Measurements from ENCODE around the gene FRYL. TPM values are rescaled to one million over a fixed set of nuclear protein-coding genes. Genes with fewer than 3 reads are reported as not detected.
"Not testable (repeated sequence)": the region's sequence is repeated elsewhere in the genome, so short reads cannot be mapped to it uniquely, and the experiment has no call there.

Gene FRYL
- total RNA-seq, 1 experiment from 2014 or later, result 31.4 TPM

DNA sequence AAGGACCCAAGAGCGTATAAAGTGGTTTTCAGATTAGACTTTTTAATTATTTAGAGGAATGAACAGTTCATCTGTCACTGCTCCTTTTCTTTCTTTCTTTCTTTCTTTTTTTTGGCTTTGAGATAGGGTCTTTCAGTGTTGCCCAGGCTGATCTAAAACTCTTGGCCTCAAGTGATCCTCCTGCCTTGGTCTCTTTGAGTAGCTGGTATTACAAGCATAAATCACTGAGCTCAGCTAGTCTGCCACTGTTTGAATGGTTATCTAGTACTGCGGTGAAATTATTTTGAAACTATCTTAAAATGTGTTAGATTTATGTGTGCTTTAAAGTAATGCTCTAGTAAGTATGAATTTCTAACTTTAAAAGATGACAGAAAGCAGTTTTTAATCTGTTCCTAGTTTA, 6.5 kb upstream of the FRYL start:
- no peak for DNase-seq (ENCODE audit: low read depth)

DNA sequence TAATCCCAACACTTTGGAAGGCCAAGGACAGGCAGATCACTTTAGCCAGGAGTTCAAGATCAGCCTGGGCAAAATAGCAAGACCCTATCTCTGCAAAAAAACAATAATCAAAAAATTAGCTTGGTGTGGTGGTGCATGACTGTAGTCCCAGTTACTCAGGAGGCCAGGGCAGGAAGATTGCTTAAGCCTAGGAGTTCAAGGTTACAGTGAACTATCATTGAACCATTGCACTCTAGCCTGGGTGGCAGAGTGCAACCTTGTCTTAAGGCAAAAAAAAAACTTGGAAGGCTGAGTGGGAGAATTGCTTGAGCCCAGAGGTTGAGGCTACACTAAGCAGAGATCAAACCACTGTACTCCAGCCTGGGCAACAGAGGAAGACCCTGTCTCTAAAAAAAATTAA, 5.2 kb upstream of the FRYL start:
- DNase-seq (ENCODE audit: low read depth), result no peak

DNA sequence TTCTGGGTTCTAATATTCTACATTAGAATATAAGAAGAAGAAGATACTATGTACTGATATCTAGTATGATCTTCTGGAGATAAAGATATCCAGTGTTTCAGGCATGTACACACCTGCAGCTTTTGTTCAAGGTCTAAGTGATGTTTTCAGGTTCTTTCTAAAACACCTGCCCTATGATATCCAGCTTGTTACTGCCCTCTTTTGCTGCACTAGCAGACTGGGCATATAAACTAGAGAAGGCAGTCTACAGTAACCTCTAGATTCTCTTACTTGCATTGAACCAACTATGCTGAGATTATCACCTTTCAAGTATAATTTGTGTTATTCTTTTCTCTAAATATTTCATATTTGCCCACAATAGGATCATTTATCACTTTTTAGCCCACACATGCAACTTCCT, 1.9 kb upstream of the FRYL start:
- DNase-seq (ENCODE audit: low read depth), result no peak

DNA sequence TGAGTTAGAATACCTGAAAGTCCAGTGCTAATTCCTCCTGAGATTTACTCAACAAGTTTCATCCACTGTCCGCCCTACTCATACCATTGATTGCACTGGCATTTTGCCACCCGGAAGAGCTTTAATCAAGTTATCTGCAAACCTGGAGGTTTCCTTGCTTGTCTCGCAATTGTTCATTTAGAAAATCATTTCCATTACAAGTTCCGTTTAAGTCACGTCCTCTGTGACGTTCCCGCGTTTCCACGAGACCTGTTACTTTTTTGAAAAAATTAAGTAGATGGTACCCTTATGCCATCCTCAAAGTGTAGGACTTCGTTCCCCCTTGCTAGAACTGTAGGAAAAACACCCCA, 761 bp upstream of the FRYL start:
- DNase-seq (ENCODE audit: low read depth), result peak; percentile 31

DNA sequence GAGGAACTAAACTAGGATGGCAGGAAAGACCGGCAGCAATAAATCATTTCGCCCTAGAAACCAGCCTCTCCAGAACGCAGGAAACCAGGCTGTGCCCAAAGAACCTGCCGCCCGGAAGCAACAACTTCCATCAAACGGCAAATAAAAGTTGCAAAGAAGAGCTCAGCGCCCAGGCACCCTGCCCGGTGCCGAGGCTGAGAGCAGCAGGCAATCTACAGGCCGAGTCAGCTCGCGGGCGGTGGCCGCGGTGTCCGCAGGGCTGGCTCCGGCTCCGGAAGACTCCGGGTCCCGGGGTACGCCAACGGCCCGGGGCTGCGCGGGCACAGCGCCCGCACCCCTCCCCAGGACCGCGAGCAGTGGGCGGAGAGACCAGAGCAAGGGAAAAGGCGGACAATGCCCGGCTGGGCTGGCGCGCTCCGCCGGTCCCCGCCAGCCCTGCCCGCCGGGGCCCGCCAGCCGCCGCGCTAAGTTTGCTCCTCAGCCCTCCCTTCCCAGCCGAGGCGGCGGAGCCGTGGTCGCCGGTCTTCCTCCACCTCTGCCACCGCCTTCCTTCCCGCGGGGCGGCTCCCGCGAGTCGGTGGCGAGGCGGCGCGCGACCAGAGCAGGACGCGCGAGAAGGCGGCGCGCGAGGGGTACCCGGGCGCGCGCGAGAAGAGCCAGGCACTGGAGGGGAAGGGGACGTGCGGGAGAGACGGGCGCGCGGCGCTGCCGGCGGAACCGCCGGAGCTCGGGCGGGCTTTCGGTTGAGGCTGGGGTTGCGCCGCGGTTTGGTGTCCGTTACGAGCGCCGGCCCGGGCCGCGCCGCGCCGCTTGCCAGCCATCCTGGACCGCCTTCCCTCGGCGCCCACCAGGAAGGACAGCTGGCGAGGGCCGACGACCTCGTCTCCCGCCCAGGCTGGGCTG, 733 bp downstream of the FRYL start:
- DNase-seq (ENCODE audit: low read depth), result peak; percentile 56

DNA sequence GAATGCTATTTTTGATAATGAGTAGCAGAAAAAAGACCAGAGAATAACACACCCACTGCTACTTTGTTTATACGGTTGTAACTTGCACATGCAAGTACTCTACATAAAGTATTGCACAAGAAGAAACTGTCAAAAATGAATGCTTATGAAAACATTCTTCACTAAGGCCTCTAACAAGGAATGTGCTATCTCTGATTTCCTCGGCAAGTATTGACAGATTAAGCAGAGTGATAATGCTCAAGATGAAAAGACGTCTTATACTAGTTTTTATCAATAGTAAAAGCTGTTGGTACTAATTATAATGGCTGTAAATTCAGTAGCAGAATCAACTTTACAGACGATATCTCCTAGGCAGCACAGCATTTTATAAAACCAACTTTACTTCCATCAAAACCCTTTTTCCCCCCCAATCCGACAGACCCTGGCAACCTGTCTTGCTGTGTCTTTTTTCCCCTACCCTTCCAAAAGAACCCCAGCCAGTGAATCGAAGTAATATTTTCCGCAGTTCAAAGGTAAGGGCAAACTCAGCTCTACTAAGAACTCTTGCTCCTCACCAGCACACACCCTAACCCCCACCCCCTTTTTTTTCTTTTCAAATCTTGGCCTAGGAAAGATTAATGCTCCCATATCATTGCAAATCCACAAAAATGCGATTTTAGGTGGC, 1.5 kb downstream of the FRYL start:
- DNase-seq (ENCODE audit: low read depth), result no peak

DNA sequence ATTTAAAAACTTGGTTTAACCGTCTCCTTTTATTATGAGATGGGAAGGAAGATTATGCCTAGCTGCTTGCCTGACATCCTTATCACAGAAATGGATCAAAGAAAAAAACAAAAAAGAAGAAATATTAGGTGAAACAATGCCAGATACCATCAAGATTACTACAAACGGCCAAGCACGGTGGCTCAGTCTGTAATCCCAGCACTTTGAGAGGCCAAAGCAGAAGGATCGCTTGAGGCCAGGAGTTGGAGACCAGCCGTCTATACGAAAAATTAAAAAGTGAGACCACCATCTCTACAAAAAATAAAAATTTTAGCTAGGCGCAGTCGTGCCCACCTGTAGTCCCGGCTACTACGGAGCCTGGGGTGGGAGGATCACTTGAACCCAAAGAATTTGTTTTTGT, 2.3 kb downstream of the FRYL start:
- DNase-seq (ENCODE audit: low read depth), result no peak

DNA sequence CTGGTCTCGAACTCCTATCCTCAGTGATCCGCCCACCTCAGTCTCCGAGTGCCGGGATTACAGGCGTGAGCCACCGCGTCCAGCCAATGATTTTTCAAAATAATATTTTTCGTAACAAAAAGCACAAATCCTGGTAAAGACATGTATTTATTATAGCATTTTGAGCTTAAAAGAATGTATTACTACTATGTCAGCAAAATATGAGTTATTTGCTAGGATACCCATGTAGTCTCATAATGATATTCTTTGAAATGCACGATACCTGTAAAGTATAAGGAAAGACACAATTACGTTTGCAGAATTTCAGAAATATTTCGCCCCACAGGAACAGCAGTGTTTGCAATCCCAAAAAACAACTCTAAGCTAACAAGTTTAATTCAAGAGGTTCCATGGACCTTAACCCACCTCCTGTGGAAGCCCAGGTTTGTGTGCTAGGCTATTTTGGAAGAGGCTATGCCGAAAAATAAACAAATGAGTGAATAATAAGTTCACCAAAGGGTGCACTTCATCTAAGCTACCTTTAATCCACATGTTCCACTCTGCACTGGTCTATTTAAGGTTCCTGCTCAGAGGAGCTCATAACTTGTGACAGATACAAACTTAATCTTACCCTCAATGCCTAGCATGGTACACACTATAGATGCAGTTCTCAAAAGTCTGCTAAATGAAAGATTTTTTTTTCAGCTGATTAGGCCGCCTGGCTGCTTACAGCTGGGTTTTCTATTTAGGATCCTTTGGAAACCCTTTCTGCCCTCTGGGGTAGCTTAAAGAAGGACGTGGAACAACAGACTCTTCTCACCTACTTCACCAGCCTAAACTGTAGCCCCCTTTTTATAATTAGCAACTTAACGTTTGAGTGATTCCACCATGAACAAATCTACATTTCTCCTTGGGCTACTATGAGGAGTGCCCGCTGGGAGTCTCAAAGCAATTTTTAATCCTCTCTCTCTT, 5.0 kb downstream of the FRYL start:
- no peak for DNase-seq (ENCODE audit: low read depth)

DNA sequence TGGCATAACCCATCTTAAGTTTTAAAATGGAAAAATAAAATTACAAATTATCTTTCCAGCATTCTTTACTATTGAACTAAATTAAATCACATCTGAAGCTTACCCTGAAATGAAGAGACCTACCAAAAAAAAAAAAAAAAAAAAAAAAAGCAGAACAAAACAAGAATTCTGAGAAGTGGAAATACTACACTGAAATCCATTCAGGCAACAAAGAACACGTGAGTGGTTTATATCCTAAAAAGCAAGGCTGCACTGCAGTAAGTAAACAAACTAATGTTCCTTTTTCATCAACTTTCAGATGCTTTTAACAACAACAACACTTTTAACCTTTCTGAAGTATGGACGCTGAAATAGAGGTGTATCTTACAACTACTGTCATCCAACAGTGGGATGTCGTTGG, 7.5 kb downstream of the FRYL start:
- no peak for DNase-seq (ENCODE audit: low read depth)

DNA sequence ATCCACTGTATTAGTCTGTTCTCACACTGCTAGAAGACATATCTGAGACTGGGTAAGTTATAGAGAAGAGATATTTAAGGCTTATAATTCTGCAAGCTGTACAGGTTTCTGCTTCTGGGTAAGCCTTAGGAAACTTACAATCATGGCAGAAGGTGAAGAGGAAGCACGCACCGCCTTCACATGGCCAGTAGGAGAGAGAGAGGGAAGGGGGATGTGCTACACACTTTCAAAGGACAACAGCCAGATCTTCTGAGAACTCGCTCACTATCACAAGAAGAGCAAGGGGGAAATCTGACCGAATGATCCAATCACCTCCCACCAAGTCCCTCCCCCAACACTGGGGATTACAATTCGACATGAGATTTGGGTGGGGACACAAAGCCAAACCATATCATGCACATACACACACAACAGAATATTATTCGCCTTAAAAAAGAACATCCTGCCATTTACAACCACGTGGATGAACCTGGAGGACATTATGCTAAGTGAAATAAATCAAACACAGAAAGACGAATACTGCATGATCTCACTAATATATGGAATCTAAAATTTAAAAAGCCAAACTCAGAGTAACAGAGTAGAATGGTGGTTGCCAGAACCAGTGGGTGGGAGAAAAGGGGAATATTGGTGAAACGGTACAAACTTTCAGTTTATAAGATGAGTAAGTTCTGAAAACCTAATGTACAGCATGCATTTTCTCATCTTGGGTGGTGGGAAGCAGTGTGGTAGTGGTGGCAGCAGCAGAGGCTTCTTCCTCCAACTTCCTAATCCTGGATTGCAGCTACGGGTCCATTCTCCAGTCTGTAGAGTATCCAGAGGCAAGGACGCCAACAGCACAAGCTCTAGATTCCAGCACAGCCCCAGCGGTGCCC, 12.8 kb downstream of the FRYL start:
- DNase-seq (ENCODE audit: low read depth), result no peak

DNA sequence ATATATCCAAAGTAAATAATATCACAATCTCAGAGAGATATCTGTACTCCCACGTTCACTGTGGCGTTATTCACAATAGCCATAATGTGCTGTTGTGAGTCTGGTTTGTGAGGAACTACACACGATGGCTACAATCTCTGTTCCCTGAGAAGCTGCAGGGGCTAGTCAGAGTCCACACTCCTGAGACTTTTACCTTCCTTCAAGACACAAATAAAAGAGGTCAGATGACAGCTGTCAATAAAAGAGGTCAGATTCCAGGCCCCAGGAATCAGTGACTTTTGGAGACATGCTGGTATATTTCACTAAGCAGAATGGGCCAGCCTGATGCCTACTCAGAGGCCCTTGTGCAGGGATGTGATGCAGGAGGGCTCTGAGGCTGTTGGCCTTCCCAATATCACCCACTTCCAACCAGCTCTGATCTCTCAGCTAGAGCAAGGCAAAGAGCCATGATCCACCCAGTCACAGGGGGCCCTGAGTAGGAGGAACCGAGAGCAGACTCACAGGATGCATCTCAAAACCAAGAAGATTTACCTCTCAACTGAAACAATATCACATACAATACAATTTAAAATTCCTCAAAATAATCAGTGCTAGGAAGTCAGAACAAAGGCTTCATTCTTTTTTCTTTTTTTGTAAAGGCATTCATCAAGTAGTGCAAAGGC, 13.8 kb downstream of the FRYL start:
- DNase-seq (ENCODE audit: low read depth), result no peak

DNA sequence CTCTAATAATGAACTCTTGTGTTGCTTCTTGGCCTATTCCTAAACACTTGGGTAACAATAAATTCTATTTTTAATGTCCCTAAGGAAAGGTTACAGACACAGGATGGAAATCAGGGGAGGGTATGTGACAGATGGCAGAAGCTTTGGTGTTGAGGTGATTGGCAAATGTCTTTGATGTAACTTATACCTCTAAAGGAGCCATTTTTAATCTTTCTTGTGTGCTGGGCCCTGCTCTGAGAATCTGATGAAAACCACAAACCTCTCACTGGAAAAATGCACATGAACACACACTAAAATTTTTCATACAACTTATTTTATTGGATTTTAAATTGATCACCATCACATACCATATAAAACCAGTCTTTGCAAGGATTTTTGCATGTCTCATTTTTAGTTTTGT, 17.7 kb downstream of the FRYL start:
- no peak for DNase-seq (ENCODE audit: low read depth)

DNA sequence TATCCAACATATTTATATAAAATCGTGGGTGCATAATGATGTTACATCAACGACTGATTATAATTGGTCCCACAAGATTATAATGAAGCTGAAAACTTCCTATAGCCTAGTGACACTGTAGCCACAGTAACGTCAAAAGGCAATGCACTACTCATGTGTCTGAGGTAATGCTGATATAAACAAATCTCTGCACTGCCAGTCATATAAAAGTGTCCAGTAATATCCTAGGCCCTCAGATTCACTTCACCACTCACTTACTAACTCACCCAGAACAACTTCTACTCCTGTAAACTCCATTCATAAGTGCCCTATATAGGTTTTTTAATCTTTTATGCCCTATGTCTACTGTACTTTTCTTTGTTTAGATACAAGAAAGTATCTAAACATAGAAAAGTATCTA, 18.8 kb downstream of the FRYL start:
- DNase-seq (ENCODE audit: low read depth), result no peak

DNA sequence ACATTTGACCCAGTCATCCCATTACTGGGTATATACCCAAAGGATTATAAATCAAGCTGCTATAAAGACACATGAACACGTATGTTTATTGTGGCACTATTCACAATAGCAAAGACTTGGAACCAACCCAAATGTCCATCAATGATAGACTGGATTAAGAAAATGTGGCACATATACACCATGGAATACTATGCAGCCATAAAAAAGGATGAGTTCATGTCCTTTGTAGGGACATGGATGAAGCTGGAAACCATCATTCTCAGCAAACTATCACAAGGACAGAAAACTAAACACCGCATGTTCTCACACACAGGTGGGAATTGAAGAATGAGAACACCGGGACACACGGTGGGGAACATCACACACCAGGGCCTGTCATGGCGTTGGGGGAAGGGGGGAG, 21.4 kb downstream of the FRYL start:
- DNase-seq (ENCODE audit: low read depth), result not testable (repeated sequence)

DNA sequence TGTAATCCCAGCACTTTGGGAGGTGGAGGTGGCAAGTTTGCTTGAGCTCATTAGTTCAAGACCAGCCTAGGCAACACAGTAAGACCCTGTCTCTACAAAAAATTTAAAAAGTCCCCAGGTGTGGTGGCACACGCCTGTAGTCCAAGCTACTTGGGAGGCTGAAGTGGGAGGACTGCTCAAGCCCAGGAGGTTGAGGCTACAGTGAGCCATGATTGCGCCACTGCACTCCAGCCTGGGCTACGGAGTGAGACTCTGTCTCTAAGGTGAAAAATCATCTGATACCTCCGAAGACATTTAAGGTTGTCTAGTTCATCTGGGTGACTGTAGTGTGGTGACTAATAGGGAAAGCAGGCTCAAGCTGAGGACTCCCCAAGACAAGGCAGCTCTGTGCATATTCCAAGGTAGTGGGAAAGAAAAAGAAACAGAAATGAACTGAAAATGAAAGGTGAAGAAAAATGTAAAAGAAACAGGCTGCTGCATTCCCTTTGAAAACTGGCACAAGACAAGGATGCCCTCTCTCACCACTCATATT, 23.3 kb downstream of the FRYL start:
- no peak for DNase-seq (ENCODE audit: low read depth)

DNA sequence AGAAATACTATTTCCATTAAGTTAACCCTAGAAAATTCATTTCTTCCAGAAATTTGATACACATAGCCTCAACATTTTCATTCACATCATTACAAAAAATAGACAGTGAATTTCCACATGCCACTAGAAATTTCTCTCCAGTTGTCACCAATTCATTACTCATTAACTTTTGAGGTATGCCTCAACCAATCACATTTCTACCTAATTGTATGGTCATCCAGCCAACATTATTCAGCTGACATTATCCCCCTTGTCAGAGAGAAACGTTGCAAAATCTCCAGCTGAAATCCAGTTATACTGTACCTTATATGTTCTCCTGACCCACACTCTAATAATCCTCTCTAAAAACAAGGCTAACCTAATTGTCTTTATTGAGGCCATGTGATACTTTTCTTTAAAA, 24.8 kb downstream of the FRYL start:
- DNase-seq (ENCODE audit: low read depth), result no peak

DNA sequence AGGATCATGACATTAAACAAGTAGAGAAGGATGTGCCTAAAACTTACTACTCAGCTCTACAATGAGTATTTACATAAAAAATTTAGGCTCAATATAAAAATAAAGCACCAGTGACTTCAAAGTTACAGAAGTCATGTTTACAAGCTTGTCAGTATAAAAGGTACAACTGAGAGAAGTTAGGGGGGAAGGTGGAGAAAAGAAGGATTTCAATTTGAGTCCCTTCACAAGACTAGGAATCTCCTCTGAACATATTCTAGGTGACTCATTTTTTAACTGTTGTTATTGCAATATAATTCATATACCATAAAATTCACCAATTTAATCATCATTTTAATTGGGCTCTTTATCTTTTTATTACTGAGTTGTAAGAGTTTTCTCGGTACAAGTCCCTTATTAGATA, 26.9 kb downstream of the FRYL start:
- no peak for DNase-seq (ENCODE audit: low read depth)

DNA sequence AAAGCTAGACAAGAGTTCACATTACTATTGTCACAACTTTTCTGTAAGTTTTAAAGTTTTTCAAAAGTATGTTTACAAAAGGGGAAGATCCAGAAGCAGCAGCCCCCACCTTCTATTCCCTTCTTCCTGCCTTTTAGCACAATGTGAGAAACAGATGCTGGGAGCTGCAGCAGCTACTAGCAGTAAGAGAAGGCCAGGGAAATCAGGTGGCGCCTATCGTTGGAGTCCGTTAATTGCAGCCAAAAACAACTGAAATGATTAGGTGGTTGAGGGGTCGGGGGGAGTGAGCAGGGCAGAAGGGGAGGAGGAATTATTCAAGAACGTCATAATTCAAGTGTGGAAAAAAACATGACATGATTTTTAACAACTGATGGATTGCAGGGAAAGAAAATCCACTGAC, 27.4 kb downstream of the FRYL start:
- no peak for DNase-seq (ENCODE audit: low read depth)

DNA sequence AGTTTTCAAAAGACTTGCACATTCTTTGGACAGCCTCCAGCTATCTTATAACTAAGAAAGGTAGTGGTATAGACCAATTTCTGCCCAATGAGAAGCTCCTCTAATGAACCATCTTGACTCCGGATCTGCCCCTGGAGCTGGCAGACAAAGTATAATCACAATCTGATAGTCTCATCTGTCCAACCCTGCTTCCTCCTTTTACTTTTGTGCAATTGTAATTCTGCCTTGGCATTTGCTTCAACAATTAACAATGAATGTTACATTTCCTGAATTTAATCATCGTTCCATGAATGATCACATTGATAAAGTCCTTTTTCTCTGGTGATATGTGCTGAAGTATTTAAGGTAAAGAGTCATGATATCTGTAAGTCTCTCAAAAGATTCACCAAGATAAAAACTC, 27.8 kb downstream of the FRYL start:
- DNase-seq (ENCODE audit: low read depth), result no peak

DNA sequence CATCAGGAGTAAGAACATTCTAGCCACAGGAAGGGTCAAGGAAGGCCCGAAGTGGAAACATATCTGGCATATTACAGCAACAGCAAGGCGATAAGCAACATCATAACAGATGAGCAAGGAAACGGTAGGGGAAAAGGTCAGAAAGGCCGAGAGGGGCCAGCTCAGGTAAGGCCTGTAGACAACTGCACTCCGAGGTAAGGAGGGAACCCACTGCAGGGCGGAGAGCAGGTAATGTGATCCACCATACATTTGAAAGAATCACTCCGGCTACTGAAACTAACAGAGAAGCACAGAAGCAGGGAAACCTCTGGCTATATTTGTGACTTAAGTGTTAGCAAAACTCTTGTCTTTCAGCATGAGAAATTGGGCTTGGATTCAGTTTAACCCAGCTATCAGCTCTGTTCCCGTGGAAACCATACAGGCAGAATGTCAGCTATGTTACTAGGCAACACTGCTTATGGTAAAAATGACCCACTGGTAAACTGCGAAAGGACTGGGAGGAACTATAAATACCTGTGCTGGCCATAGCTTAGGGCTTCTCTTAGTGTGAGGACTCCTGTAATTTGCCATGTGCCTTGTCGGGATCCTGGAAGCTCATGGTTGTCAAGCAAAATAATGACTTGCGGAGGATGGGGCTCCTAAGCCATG, 31.0 kb downstream of the FRYL start:
- DNase-seq (ENCODE audit: low read depth), result no peak

All from Daoy (cell line).